ENCODE measurements around the gene FAM89A. TPM values are rescaled to one million over a fixed set of nuclear protein-coding genes. Genes with fewer than 3 reads are reported as not detected.

FAM89A gene
- total and polyA plus RNA-seq, 2 of the 13 experiments (the other 11 are each of a cell fraction or from before 2014, with no cell fraction given) = 0.35 to 0.44 TPM

DNA sequence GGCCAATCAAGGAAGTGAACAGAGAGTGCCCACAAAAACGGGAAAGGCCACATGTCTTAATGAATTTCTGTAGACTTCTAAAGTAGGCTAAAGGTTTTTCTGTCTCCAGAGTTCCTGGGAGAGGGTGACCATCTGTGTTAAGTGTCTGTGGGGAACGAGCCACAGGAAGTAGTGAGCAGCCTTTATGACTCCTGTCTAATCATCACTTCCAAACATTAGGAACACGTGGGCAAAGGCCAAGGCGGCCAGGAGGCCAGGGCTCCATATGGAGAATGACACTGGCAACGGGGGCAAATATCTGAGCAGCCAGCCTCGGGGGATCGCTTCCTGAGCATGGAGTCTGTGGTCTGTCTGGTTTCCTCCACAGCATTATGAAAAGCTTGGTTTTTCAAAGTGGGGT is 7.1 kb downstream of the FAM89A start (continued):
- TF ChIP-seq, protein P1, sequence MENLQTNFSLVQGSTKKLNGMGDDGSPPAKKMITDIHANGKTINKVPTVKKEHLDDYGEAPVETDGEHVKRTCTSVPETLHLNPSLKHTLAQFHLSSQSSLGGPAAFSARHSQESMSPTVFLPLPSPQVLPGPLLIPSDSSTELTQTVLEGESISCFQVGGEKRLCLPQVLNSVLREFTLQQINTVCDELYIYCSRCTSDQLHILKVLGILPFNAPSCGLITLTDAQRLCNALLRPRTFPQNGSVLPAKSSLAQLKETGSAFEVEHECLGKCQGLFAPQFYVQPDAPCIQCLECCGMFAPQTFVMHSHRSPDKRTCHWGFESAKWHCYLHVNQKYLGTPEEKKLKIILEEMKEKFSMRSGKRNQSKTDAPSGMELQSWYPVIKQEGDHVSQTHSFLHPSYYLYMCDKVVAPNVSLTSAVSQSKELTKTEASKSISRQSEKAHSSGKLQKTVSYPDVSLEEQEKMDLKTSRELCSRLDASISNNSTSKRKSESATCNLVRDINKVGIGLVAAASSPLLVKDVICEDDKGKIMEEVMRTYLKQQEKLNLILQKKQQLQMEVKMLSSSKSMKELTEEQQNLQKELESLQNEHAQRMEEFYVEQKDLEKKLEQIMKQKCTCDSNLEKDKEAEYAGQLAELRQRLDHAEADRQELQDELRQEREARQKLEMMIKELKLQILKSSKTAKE (CRISPR knock-in tag; IDR thresholded peaks at IDR 0.05; ENCODE audit: borderline replicate concordance) = no peak

DNA sequence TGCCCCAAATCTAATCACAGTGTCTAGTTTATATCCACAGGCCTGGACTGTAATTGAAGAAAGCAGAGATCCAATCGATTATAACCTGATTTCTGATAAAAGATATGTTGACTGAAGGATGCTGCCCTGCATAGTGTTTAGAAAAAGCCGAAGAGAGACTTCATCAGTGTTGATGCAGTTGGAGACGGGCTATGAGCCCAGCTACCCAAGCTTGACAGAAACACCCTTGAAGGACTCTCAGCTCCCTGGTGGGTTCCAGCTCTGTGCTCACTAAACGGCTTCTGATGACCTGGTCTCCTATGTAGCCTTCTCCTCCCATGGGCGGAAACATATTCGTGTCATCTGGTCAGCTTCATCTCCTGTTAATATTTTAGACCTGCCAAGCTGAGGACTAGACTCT is 10.2 kb downstream of the FAM89A start:
- Histone ChIP-seq H2AFZ (ENCODE audit: low read length) (no peak overlapping the region), H3K9me3 (ENCODE audit: low read length) (no peaks in the 10 kb centered on the region), H3K27me3 (ENCODE audit: control insufficient read depth in 1 of 2, insufficient read depth in 2 of 2, low read length in 2 of 2) (peaks cover 0 to 3% of the 10 kb centered on the region in 2 experiments; a peak in 1 of 5 replicates), H3K79me2 (ENCODE audit: insufficient read depth, low read length) (no peaks in the 10 kb centered on the region), H3K36me3 (replicated peaks in 1 of 2; ENCODE audit: control insufficient read depth in 1 of 2, insufficient read depth in 2 of 2, low read length in 2 of 2) (no peaks in the 10 kb centered on the region), H3K4me3 (replicated peaks in 1 of 3; ENCODE audit: insufficient read depth in 1 of 3, low read depth in 2 of 3, low read length in 3 of 3) (no peak overlapping the region), H3K27ac (ENCODE audit: extremely low read length, insufficient read depth, low read length) (no peak overlapping the region), H3K9ac (ENCODE audit: insufficient read depth, low read depth, low read length) (no peak overlapping the region), H3K4me1 (ENCODE audit: insufficient read depth, low read length) (0 out of 2 replicates have a peak, but pooled peaks cover 6% of the 10 kb centered on the region), H3K4me2 (ENCODE audit: low read depth, low read length) (no peak overlapping the region), H4K20me1 (ENCODE audit: insufficient read depth, low read length) (no peaks in the 10 kb centered on the region)
- no peak for ATAC-seq
- 43% methylated on average over 3 of the region's 6 CpGs for WGBS (ENCODE audit: low lambda C conversion rate)
- ChIA-PET CTCF (ENCODE audit: low intra/inter-chr PET ratio, low total read pairs) (no interaction called here), POLR2A (no interaction called here)
- in situ Hi-C loops (cut with HindIII; ENCODE audit: extremely low pct_ligation_motif_present, low pct_unique_long_range_greater_than_20kb) (no loop called here), intact Hi-C loops (cut with micrococcal nuclease; ENCODE audit: unreplicated experiment) (no loop called here)
- no TSS peak for BruUV-seq (replicated peaks)
- FAIRE-seq = no peak
- DNase-seq (ENCODE audit: low spot score) = no peak
- TF ChIP-seq, protein P2, sequence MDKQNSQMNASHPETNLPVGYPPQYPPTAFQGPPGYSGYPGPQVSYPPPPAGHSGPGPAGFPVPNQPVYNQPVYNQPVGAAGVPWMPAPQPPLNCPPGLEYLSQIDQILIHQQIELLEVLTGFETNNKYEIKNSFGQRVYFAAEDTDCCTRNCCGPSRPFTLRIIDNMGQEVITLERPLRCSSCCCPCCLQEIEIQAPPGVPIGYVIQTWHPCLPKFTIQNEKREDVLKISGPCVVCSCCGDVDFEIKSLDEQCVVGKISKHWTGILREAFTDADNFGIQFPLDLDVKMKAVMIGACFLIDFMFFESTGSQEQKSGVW (CRISPR knock-in tag; IDR thresholded peaks at IDR 0.05; ENCODE audit: borderline replicate concordance) = no peak
- TF ChIP-seq ZSCAN29 (CRISPR knock-in tag; conservative IDR thresholded peaks at IDR 0.05) = no peak
- TF ChIP-seq, protein P3, sequence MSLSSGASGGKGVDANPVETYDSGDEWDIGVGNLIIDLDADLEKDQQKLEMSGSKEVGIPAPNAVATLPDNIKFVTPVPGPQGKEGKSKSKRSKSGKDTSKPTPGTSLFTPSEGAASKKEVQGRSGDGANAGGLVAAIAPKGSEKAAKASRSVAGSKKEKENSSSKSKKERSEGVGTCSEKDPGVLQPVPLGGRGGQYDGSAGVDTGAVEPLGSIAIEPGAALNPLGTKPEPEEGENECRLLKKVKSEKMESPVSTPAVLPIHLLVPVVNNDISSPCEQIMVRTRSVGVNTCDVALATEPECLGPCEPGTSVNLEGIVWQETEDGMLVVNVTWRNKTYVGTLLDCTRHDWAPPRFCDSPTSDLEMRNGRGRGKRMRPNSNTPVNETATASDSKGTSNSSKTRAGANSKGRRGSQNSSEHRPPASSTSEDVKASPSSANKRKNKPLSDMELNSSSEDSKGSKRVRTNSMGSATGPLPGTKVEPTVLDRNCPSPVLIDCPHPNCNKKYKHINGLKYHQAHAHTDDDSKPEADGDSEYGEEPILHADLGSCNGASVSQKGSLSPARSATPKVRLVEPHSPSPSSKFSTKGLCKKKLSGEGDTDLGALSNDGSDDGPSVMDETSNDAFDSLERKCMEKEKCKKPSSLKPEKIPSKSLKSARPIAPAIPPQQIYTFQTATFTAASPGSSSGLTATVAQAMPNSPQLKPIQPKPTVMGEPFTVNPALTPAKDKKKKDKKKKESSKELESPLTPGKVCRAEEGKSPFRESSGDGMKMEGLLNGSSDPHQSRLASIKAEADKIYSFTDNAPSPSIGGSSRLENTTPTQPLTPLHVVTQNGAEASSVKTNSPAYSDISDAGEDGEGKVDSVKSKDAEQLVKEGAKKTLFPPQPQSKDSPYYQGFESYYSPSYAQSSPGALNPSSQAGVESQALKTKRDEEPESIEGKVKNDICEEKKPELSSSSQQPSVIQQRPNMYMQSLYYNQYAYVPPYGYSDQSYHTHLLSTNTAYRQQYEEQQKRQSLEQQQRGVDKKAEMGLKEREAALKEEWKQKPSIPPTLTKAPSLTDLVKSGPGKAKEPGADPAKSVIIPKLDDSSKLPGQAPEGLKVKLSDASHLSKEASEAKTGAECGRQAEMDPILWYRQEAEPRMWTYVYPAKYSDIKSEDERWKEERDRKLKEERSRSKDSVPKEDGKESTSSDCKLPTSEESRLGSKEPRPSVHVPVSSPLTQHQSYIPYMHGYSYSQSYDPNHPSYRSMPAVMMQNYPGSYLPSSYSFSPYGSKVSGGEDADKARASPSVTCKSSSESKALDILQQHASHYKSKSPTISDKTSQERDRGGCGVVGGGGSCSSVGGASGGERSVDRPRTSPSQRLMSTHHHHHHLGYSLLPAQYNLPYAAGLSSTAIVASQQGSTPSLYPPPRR (CRISPR knock-in tag; IDR thresholded peaks at IDR 0.05; ENCODE audit: borderline replicate concordance) = no peak
- no peak for TF ChIP-seq HNRNPLL (IDR thresholded peaks at IDR 0.05; ENCODE audit: low read depth, low read length, poor library complexity, severe bottlenecking)
- no peak for TF ChIP-seq SP2 (CRISPR knock-in tag; IDR thresholded peaks at IDR 0.05)
- TF ChIP-seq ISX (CRISPR knock-in tag; conservative IDR thresholded peaks at IDR 0.05) = no peak
- TF ChIP-seq, protein P4, sequence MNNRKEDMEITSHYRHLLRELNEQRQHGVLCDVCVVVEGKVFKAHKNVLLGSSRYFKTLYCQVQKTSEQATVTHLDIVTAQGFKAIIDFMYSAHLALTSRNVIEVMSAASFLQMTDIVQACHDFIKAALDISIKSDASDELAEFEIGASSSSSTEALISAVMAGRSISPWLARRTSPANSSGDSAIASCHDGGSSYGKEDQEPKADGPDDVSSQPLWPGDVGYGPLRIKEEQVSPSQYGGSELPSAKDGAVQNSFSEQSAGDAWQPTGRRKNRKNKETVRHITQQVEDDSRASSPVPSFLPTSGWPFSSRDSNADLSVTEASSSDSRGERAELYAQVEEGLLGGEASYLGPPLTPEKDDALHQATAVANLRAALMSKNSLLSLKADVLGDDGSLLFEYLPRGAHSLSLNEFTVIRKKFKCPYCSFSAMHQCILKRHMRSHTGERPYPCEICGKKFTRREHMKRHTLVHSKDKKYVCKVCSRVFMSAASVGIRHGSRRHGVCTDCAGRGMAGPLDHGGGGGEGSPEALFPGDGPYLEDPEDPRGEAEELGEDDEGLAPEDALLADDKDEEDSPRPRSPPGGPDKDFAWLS (CRISPR knock-in tag; IDR thresholded peaks at IDR 0.05; ENCODE audit: borderline replicate concordance) = no peak
- no peak for TF ChIP-seq HNRNPH1 (optimal IDR thresholded peaks at IDR 0.05; ENCODE audit: low read depth, low read length)

All from HepG2 (cell line).